Dedifferentiated amniotic fluid mesenchymal stem cell (primary cell): ENCODE data around the gene DDX20.
"Not testable (repeated sequence)": the region's sequence is repeated elsewhere in the genome, so short reads cannot be mapped to it uniquely, and the experiment has no call there.

Source experiments
- DNase-seq: peaks from one replicate; pipeline ENCODE4 v3.0.0-alpha.2; 2016; ENCODE audit errors: extremely low spot score

DDX20 gene

DNA sequence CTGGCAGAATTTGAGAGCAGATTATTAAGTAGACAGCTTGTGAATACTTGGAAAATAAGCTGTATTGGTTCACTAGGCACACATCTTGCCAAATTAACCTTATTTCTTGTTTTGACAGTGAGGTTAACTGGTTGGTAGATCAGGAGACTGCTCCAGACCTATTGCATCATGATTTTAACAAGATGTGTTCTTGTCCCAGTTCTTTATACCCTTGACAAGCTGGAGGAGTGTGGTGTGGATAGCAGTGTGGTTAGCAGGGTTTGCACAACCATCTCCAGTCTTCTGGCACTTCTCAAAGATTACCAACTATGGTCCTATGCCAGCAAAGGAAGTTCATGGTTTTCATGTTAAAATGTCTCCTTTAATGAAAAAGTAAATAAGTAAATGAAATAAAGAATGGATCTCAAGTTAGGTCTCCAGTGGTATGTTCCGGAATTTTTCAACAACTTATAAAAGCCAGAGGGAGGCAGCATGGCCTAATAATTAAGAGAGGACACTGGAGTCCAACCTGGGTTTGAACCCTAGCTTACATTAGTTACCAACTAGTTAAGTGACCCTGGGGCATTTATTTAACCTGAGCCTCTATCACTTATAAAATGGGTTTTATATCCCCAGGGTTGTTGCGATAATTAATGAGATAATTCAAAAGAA lies 34.1 kb downstream of the DDX20 start:
- no peak for DNase-seq

GRCh38 chr1:111791776-111792175 lies 36.1 kb downstream of the DDX20 start:
- no peak for DNase-seq

- no peak for DNase-seq
Measured at GRCh38 chr1:111792249-111792648, 36.5 kb downstream of the DDX20 start.

GRCh38 chr1:111793923-111794322 lies 38.2 kb downstream of the DDX20 start:
- DNase-seq, result no peak

GRCh38 chr1:111795401-111795800 lies 39.7 kb downstream of the DDX20 start:
- no peak for DNase-seq

DNA sequence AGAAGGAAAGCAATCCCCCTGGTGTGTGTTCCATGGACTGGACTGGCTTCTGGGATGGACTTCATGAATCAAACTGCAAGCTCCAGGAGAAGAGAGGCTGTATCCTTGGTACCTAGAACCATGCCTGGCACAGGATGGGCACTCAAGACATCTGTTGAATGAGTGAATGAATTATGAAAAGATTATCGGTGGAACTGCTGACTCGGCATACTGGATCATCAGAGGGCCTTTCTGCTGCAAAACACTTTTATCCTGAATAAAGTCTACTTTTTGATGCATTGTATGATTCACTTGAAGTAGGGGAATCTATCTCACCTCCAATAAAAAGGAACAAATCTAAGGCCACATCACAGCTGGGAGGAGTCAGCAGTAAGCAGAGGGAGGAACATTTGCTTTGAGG lies 42.9 kb downstream of the DDX20 start:
- DNase-seq, result no peak

GRCh38 chr1:111799722-111800121 lies 44.0 kb downstream of the DDX20 start:
- DNase-seq, result not testable (repeated sequence)

- no peak for DNase-seq
Measured at GRCh38 chr1:111801071-111801850, 45.6 kb downstream of the DDX20 start.

DNA sequence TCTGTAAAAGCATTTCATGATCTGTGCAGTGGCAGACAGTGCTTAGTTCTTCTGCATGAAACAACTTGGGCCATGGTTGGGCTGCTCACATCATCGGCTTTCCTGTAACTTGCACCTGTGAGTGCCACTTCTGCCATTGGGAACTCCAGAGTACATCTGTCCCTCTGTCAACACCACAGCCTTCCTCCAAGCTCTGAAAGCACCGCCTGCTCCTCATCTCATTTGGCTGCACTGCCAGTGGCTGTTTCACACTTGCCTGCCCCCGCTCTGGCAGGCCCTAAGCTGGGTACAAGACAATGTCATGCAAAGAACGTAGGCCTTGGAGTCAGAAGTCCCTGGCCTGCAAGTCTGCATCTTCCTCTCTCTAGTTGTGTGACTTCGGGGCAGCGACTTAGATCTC lies 46.4 kb downstream of the DDX20 start:
- no peak for DNase-seq

GRCh38 chr1:111802984-111803383 lies 47.3 kb downstream of the DDX20 start:
- DNase-seq, result no peak

DNA sequence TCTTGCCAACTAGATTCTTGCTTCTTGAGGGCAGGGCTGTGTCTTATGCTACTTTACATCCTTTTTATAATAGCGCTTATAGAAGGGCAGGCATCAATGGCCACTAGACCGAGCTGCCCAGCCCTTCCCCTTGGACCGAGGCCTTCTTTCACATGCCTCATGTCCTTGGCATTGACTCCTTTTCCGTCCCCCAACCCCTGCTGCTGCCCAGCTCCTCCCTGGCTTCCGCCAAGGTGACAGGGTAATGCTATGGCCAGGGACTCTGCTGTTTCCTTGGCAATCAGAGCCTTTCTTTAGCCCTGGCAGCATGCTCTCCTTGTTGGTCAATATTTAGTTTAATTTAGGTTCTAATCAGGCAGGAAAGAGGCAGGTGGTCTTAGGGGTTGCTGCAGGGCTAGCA lies 48.2 kb downstream of the DDX20 start:
- no peak for DNase-seq

- no peak for DNase-seq
Measured at GRCh38 chr1:111804776-111805175, 49.1 kb downstream of the DDX20 start.

DNA sequence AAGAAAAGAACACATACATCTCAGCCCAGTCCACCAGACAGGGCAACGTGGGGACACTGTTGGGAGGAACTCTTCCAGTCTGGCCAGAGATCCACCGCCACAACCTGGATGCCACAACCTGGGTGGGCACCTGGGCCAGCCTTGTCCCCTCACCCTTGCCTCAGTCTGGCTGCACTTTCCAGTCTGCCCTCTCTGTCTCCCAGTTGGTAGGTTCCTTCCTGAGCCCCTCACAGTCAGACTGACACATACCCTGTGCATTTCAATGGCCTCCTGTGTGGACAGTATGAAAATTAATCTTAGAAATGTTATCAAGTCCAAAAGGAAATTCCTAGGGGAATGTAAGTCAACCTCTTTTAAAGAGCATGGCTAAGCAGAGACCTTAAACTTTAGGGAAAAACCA lies 49.5 kb downstream of the DDX20 start:
- DNase-seq, result no peak

DNA sequence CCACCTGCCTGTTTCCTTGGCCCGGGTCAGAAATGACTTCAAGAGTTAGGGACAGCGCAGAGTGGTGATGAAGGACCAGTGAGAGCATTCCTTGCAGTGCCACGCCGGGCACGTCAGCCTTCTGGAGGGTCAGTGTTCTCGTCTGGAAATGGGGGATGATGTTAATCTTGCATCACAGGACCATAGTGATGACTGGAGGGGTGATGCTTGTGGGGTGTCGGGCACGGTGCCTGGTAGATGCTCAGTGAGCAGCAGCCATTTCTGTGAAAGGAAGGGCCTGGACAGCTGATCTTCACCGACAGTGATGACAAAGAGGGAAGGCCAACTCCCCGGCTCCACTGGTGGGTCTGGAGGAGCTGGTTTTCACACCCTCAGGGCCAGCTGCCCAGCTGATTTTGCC lies 56.2 kb downstream of the DDX20 start:
- no peak for DNase-seq

- DNase-seq, result no peak
Measured at GRCh38 chr1:111812306-111812705, 56.6 kb downstream of the DDX20 start.

DNA sequence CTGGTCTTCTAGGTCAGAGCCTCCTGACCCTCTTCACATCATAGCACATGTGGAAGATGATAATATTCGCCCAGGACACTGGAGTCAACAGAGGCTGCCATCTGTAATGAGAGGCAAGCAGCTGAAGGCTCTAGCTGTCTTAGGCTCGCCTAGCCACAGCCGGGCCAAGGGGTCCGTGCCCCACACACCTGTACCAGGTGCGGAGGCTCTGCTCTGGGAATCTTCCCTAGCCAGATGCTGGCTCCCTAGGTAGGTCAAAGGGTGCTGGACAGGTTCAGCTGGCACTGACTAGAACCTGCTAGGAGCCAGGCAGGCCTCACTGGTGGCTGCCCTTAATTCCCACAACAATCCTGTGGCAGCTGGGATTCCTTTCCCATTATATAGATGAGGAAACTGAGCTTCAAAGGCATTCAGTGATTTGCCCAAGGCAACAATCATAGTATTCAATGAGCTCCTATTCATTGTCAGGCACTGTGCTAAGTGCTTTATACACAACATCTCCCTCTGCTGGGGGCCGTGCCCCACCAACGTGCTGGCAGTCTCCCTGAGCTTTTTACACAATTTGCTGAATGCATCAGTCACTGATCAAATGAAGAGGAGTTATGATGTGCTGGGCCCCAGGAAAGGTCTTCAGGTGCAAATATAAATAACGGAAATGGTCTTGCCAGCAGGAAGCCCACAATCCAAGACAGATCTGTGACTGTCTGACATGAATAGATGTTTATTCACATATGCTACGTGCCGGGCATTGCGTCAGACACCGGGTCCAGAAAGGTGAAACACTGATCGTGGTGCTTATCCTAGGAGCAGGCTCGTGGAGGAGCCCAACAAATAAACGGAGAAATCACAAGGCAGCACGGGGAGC lies 58.0 kb downstream of the DDX20 start:
- DNase-seq, result no peak

DNA sequence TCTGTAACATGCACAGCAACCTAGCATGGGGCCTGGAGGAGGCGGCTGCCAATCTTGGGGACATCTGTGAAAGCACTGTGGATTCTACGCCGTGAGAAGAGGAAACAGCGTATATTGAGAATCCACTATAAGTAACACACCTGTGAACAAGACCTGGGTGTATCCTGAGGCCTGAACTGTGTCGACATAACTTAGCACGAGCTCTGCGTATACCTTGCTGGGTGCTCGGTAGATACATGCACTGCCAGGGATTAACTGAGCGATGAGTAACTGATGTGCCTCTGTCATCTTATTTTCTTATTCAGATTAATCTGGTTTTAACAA lies 58.6 kb downstream of the DDX20 start:
- DNase-seq, result no peak

GRCh38 chr1:111814642-111815041 lies 58.9 kb downstream of the DDX20 start:
- no peak for DNase-seq
